GM12874 (cell line): ENCODE results near the gene KAT7.

Experiments
- TF ChIP-seq, protein P1 (sequence below): IDR thresholded peaks from 2 replicates; pipeline ENCODE4 v1.5.1; 2011; ENCODE audit warnings: low read depth, mild to moderate bottlenecking, control low read depth, low read length, moderate library complexity; ENCODE audit not compliant: insufficient read depth

Gene KAT7

DNA sequence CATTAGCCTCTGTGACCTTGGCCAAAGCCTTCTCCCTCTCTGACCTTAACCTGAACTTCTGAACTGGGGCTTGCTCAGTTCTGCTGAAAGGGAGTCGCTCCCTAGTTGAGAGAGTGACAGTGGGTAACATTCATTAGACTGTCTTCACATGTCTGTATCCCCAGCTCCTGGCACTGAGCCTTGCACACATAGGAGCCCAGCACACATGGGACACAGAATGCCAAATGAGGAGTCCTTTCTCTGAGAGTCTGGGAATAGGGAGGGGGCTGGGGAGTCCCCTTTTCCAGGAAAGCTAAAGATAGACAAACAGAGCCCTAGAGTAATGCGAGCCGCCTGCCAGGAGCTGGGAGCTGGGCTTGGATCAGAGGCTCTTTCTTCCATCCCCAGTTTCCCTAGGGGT lies 56.8 kb downstream of the KAT7 start:
- TF ChIP-seq, protein P1, sequence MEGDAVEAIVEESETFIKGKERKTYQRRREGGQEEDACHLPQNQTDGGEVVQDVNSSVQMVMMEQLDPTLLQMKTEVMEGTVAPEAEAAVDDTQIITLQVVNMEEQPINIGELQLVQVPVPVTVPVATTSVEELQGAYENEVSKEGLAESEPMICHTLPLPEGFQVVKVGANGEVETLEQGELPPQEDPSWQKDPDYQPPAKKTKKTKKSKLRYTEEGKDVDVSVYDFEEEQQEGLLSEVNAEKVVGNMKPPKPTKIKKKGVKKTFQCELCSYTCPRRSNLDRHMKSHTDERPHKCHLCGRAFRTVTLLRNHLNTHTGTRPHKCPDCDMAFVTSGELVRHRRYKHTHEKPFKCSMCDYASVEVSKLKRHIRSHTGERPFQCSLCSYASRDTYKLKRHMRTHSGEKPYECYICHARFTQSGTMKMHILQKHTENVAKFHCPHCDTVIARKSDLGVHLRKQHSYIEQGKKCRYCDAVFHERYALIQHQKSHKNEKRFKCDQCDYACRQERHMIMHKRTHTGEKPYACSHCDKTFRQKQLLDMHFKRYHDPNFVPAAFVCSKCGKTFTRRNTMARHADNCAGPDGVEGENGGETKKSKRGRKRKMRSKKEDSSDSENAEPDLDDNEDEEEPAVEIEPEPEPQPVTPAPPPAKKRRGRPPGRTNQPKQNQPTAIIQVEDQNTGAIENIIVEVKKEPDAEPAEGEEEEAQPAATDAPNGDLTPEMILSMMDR: no peak

DNA sequence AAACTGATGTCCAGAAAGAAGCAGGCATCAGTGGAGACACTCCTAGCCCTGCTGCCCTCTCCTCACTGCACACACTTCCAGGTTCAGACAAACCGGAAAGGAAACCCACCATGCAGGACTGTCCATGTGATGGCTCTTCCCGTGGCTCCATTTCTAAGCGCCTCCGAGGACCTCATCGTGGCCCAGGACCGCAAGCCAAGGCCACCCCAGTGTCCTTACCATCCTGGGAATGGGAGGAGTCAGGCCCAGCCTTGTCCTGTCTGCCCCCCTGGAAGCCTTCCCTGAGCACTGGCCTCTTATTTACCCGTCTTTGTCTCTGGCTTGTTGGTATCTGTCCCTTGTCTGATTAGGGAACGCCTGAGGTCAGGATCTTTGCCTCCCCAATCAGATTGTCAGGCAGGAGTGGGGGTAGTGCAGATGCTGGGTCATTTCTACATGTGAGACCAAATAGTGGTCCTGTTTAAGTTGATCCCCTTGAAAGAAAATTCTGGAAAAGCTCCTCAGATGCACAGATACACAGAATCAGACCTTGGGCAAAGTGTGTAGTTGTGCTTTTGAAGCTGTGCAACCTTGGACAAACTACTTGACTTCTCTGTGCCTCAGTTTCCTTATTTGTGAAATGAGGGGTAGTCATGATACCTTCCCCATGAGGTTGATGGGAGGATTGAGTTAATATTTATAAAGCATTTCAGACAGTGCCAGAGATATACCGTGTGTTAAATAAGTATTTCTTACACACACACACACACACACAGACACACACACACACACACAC lies 58.6 kb downstream of the KAT7 start:
- TF ChIP-seq, protein P1: no peak

DNA sequence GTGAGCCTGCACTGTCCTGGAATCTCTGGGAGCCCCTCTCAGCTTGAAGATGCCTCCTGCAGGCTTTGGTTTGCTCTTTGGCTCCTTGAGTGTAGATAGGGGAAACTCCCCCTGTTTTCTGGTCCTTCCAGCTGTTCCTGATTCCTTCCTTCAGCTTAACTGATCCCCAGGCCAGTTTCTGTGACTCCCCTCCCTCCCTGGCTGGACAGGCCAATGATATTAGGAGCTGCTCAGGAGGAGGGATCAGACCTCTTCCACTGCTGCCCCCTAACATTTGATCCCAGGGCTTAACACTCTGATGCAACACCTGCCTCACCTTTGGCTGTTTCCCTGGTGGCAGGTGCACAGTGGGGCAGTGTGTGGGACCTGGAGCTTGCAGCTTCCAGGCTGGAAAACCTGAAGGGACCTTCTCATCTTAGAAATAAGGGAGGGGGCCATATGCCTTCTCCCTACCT lies 59.6 kb downstream of the KAT7 start, which contains the start of gene TAC4:
TSS of gene TAC4 (minus strand) at position 51 of the 455 bp plus-strand sequence. CDS start 52 bp downstream, outside the sequence.
- TF ChIP-seq, protein P1: no peak

DNA sequence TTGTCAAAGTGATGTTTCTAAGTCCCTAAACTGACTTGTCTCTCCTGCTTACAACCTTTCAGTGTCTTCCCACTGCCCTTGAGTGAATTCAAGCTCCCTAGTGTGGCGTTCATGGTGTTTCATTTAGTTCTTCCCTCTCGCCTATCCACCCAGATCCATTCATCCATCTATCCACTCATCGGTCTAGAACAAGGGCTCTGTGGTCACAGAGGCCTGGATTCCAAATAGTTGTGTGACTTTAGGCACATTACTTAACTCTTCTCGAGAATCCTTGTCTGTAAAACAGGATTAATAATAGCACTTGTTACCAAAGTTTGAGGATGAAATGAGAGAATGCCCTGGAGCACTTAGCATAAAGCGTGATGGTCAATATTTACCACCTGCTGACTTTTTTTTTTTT lies 60.3 kb downstream of the KAT7 start:
- TF ChIP-seq, protein P1: no peak

DNA sequence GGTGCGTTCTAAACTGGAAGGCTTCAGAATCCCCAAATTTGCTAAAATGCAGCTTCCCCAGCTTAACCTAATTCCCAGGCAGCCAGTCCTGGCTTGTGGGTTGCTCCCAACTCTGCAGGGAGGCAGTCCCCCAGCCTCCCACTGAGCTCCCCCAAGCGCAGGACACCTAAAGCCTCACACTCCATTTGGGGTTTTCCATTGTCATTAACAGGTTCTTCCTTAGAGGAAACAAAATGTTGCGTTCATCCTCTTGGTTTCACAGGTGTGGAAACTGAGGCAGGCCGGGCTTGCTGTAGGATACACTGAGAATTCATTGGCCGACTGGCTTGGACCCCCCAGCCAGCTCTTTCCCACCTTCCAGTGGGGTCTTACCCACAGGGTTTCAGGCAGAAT lies 61.7 kb downstream of the KAT7 start:
- TF ChIP-seq, protein P1: no peak

DNA sequence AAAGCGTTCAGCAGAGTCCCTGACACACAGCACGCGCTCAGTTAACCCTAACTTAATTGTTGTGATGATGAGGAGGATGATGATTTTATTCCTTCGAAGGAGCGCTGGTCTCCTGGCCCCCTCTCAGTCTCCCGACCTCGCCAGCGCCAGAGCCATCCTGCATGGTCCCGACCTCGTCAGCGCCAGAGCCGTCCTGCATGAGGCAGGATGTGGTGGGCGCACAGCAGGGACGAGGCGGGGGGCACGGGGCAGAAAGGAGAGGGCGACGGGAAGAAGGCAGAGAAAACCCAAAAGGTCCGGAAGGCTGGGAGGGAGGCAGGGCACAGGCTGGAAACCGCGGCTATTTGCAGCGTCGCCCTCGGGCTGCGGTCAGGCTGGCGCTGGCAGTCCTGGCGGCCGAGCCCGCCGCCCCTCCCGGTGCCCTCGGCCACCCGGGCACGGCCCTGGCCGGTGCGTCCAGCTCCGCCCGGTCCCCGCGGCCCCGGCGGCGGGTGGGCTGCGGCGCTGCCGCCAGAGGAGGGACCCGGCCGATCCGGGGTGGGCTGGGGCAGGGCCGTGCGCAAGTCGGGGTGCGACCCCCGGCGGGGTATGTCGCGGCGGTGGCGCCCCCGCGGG lies 62.4 kb downstream of the KAT7 start:
- TF ChIP-seq, protein P1: no peak

DNA sequence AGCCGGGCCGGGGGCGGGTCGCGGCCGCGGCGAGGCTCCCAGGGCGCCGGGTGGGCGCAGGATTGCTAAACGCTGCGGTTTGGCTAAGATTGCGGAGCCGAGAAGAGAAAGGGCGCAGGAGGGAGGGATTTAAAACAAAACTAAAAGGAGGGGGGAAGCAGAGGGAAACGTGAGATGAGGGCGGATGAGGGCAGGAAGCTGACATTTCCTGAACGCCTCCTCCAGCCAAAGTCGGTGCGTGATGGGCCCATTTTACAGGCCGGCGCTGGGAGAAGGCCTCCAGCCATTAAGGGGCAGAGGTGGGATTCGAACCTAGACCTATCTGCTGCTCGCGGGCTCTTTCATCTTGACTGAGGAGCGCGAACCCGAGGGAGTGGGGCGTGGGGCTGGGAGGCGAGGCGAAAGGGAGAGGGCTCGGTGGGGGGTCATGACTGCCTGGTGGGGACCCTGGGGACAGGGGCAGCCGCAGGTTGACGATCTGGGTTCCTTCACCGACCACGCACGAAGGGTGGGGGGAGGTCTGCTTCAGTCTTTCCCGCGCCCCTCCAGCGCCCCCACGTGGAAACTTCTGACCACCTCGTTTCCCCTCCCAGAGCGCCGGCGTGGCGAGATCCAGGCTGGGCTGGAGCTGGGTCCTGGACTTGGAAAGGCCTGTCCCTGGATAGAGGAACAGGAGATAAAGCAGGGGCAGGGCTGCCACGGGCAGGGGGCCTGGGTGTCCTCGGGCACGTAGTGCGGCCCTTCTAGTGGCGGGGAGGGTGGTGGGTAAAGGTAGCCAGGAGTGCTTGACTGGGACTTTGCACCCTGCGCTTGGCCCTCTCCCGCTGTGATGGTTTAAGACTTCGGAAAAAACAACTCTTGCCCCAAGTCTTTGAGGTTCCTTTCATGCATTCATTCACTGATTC lies 63.2 kb downstream of the KAT7 start:
- TF ChIP-seq, protein P1: peak; percentile 85
